Stimulated activated CD8-positive, alpha-beta memory T cell treated with anti-CD3 and anti-CD28 coated beads, Interleukin-7, amount 100 ng/mL, for 4 hours (primary cell): Measurements from ENCODE around the gene UCKL1.

Experiments
- DNase-seq, 2 donors: peaks; one replicate each; pipeline ENCODE4 v3.0.0-alpha.2; 2020; ENCODE audit warnings: low read depth in 2 of 2

Gene UCKL1

GRCh38 chr20:63890201-63890576, 66.0 kb downstream of the UCKL1 start:
- DNase-seq: no peak
